ENCODE data around the gene GOLGA1.

- TF ChIP-seq MTA2 (IDR thresholded peaks at IDR 0.05; ENCODE audit: low read depth), result no peak
- TF ChIP-seq SRF (IDR thresholded peaks at IDR 0.05; ENCODE audit: low read depth in 2 of 2, low read length in 2 of 2), result no peak
- TF ChIP-seq STAT1 (conservative IDR thresholded peaks at IDR 0.05), result no peak
- no peak for TF ChIP-seq POLR2AphosphoS5 (IDR thresholded peaks at IDR 0.05; ENCODE audit: low read length)
- TF ChIP-seq PRDM15 (CRISPR knock-in tag; IDR thresholded peaks at IDR 0.05), result no peak
- TF ChIP-seq EP300 (IDR thresholded peaks at IDR 0.05; ENCODE audit: borderline replicate concordance in 1 of 2, control insufficient read depth in 1 of 2, low read depth in 2 of 2, low read length in 2 of 2), result no peak
- TF ChIP-seq EZH2 (IDR thresholded peaks at IDR 0.05; ENCODE audit: borderline replicate concordance, control insufficient read depth, low read depth, low read length), result no peak
Measured at GRCh38 chr9:124906966-124907365, 33.9 kb downstream of the GOLGA1 start.
